GM12874 (cell line): Measurements from ENCODE around the gene SUMF1.

Experiments
- CTCF ChIP-seq: IDR thresholded peaks from 2 replicates; pipeline ENCODE4 v1.5.1; 2011; ENCODE audit warnings: low read depth, mild to moderate bottlenecking, control low read depth, low read length, moderate library complexity; ENCODE audit not compliant: insufficient read depth

SUMF1 gene

GRCh38 chr3:4491855-4492207 lies 24.8 kb upstream of the SUMF1 start:
- TF ChIP-seq CTCF: no peak

- TF ChIP-seq CTCF: no peak
Observed at GRCh38 chr3:4478261-4478660, 11.2 kb upstream of the SUMF1 start.

- TF ChIP-seq CTCF: no peak
Observed at GRCh38 chr3:4476496-4476895, 9.4 kb upstream of the SUMF1 start.

DNA sequence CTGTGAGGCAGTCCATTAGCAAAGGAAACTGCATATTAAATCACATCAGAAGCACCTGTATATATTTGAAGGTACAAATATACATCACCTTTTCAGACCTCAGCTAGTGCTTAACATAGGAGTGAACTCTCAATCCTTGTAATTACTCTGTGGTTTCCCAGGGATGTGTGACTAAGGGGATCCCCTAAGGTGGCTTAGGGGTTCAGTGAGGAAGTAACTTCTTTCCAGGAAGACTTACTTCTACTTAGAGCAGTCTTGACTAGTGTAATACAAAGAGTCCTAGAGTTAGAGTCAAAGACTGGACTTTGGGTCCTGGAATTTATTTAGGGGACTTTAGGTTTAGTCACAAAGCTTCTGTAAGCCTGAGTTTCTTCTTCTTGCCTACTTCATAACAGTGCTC lies 8.7 kb upstream of the SUMF1 start:
- TF ChIP-seq CTCF: no peak

DNA sequence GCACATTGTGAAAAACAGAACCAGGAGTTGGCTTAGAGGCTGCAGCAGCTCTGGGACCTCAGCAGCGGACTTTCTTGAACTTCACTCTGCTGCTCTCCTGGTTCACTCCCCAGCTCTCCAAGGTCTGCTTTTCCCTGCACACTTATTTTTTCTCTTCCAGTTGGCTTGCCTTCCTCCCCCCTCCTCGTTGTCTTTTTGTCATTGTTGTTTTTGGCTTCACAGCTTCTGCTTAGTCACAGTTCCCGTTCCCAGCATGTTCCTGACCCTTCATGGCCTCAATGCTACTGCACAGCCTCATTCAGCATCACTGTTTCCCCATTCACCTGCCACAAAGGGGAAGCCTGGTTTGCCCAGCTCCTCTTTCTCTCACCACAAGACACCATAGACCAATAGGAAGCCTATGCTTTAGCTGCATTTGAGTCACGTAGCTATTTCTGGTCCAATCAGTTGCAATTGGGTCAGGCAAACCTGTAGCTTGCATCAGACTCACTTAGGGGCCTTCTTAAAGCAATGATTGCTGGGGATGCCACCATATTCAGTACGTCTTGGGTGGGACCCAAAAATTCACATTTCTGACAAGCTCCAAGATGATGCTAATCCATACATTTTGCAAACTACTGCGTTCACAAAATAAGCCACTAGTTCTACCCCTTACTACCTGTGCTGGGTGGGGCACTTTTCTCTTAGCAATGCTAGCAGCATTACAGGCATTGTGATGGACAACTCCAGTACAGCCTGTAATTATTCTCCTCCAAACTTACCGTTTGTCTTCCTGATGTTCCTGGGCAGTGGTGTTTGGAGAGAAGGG lies 7.8 kb upstream of the SUMF1 start:
- no peak for TF ChIP-seq CTCF

DNA sequence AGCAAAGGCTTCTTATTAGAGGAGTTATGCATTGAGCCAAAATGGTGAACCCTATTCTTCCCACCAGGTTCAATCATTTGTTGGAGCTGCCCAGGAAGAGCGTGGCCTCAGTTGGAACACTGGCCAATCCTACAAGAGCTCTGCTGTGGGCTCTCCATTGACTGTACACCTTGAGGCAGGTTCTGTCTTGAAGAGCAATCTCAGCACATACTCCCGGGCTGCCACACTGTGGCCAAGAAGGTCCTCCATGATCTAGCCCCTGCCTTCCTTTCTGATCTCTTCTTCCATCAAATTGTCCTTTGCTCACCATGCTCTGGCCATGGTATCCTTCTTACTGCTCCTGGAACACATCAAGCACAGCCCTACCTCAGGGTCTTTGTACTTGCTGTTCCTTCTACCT lies 5.7 kb upstream of the SUMF1 start:
- no peak for TF ChIP-seq CTCF

DNA sequence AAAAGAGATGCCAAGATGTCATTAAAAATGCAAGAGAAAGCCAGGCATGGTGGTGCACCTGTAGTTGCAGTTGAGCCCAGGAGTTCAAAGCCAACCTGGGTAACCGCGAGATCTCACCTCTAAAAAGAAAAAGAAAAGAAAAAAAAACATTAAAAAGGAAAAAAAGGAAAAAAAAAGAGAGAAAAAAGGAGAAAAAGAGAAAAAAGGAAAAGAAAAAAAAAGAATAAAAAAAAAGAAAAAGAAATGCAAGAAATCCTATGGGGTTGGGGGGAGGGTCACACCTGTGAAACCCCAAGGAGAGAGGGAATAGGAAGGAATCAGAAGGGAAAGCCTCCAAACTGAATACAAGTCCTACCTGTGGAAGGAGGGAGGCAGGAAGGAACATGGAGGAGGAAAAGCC lies 5.2 kb upstream of the SUMF1 start:
- no peak for TF ChIP-seq CTCF
